ENCODE results near the gene EFCAB8. TPM values are rescaled to one million over a fixed set of nuclear protein-coding genes. Genes with fewer than 3 reads are reported as not detected.

Gene EFCAB8
- total RNA-seq, 1 donor: 1.3 TPM

DNA sequence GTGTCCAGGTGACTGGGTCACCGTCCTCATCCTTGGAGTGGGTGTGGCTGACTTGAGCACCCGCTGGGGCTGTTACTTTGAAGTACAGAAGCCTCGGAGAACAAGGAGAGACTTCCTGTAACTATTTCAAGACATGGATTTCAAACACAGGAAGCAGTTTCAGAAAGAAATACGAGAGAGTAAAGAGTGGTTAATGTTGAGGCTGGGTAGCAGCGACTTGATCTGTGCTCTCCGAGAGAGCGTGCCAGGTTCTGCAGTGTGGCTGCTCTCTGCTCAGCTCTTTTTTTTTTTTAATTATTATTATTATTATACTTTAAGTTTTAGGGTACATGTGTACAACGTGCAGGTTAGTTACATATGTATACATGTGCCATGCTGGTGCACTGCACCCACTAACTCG is 17.5 kb upstream of the EFCAB8 start:
- no peak overlapping the region for H3K4me3 ChIP-seq (ENCODE audit: low read depth, low read length)
- TF ChIP-seq, protein P1, sequence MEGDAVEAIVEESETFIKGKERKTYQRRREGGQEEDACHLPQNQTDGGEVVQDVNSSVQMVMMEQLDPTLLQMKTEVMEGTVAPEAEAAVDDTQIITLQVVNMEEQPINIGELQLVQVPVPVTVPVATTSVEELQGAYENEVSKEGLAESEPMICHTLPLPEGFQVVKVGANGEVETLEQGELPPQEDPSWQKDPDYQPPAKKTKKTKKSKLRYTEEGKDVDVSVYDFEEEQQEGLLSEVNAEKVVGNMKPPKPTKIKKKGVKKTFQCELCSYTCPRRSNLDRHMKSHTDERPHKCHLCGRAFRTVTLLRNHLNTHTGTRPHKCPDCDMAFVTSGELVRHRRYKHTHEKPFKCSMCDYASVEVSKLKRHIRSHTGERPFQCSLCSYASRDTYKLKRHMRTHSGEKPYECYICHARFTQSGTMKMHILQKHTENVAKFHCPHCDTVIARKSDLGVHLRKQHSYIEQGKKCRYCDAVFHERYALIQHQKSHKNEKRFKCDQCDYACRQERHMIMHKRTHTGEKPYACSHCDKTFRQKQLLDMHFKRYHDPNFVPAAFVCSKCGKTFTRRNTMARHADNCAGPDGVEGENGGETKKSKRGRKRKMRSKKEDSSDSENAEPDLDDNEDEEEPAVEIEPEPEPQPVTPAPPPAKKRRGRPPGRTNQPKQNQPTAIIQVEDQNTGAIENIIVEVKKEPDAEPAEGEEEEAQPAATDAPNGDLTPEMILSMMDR (IDR thresholded peaks at IDR 0.05; ENCODE audit: insufficient read depth, low read depth, low read length): no peak
- DNase-seq (ENCODE audit: low read depth): no peak

DNA sequence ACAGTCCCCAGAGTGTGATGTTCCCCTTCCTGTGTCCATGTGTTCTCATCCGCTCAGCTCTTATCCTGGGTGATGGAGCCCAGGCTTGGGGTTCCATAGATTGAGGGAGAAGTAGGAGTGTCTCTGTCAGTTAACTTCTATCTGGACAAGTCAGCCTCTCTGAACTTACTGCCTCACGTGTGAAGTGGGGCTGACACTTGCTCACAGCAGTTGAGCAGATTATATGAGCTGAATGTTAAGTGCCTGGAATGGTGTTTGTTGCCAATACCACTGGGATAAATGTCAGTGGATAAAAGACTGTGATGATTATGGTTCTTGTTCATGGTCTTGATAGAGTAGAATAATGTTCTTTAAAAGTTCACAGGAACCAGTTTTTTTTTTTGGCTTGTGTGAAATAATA is 17.1 kb upstream of the EFCAB8 start:
- no peak for DNase-seq (ENCODE audit: low read depth)
- no peak overlapping the region for H3K4me3 ChIP-seq (ENCODE audit: low read depth, low read length)
- TF ChIP-seq, protein P1 (IDR thresholded peaks at IDR 0.05; ENCODE audit: insufficient read depth, low read depth, low read length): no peak

DNA sequence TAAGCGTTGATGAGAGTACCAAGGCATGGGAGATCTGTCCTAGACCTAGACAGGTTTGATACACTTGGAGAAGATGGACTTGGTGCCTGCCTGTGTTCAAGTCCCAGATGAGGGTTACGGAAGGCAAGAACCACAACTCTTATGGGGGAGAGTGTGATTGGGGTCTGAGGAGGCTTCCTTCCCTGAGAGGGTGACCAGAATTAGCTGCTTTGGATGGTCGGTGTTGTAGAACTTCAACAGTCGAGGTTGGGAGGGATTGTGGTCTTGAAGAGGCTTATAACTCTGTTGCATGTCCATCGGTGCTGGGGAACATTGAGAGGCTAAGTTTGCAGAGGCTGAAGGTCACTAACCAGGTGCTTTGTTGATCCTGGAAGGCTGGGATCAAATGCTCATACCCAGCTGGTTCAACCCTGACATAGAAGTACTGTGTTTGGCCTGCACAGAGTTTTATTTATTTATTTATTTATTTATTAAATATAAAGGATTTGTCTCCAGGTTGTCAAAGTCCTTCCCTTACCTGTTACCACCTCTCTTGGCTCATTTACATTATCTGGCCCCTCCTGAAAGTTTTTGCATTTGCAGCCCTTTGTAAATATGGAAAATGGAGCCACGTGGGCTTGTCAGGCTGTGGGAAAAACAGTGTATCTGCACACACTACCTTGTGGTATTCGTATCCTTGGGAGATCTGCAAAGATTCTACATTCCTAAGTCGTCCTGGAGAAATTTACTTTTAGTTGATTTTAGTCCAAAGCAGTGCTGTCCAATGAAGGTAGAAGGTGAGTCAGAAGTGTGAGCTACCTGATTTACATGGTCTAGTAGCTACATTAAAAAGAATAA is 15.8 kb upstream of the EFCAB8 start:
- TF ChIP-seq, protein P1 (IDR thresholded peaks at IDR 0.05; ENCODE audit: insufficient read depth, low read depth, low read length): no peak
- DNase-seq (ENCODE audit: low read depth): no peak
- no peak overlapping the region for H3K4me3 ChIP-seq (ENCODE audit: low read depth, low read length)

DNA sequence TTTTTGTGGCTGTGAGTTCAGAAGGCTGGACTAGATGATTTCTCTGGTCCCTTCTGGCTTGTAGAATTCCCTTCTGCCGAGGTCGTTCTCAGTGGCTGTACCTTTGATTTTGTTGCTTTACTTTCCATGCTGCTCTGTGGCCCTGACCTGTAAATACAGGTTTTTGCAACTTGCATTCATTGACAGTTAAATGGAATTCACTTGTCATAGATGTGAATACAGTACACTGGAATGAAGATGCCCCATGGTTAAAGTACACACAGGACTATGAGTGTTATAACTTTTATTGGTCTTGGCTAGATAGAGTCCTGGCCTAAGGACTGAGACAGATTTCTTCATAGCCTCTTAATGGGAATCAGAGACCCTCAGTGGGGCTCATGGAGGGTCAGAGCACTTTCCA is 12.9 kb upstream of the EFCAB8 start:
- H3K4me3 ChIP-seq (ENCODE audit: low read depth, low read length): no peak overlapping the region
- no peak for DNase-seq (ENCODE audit: low read depth)
- TF ChIP-seq, protein P1 (IDR thresholded peaks at IDR 0.05; ENCODE audit: insufficient read depth, low read depth, low read length): no peak

DNA sequence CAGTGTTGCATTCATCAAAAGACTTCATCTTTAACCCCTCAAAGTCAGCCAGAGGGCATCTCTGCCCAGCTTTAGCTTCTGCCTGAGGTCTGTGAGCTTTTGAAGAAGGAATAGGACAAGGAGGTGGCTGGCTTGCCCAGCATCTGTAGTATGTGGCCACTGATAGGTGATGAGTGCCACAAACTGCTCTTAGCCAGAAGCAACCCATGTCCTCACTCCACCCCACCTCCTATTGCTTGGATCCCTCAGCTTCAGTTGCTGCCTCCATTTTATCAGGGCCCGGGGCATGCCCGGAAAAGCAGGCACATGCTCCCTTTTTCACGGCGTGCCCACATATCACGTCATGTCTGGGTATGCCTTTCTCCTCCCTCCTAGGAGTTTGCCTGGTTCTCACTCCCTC is 11.9 kb upstream of the EFCAB8 start:
- no peak overlapping the region for H3K4me3 ChIP-seq (ENCODE audit: low read depth, low read length)
- no peak for DNase-seq (ENCODE audit: low read depth)
- TF ChIP-seq, protein P1 (IDR thresholded peaks at IDR 0.05; ENCODE audit: insufficient read depth, low read depth, low read length): no peak

DNA sequence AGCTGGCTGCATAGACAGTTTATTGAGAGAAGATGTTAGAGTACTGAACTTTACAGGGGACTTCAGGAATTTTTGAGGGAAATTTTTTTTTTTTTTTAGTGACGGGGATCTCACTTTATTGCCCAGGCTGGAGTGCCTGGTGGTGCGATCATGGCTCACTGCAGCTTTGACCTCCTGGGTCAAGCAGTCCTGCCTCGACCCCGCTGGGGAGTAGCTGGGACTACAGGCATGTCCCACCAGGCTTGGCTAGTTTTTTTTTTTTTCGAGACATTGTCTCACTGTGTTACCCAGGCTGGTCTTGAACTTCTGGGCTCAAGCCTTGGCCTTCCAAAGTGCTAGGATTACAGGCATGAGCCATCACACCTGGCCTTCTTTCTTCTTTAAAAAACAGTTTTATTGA is 10.8 kb upstream of the EFCAB8 start:
- no peak for DNase-seq (ENCODE audit: low read depth)
- TF ChIP-seq, protein P1 (IDR thresholded peaks at IDR 0.05; ENCODE audit: insufficient read depth, low read depth, low read length): no peak
- H3K4me3 ChIP-seq (ENCODE audit: low read depth, low read length): no peak overlapping the region

DNA sequence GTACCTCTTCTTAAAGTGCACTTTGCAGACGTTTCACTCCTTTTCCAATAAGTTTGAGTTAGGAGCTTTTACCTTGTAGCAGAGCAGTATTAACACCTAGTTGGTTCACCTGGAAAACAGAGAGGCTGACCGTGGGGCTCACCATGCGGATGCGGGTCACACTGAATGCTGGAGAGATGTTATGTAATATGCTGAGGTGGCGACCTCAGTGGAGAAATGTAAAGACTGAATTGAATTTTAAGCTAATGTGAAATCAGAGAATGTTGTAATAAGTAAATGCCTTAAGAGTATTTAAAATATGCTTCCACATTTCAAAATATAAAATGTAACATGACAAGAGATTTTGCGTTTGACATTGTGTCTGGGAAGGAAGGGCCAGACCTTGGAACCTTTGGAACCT is 9.9 kb upstream of the EFCAB8 start:
- H3K4me3 ChIP-seq (ENCODE audit: low read depth, low read length): no peak overlapping the region
- DNase-seq (ENCODE audit: low read depth): no peak
- TF ChIP-seq, protein P1 (IDR thresholded peaks at IDR 0.05; ENCODE audit: insufficient read depth, low read depth, low read length): no peak

All from fibroblast of villous mesenchyme (primary cell).